GM12878 (cell line): ENCODE results near the gene SLC39A13. TPM values are rescaled to one million over a fixed set of nuclear protein-coding genes. Genes with fewer than 3 reads are reported as not detected.
A peak's percentile ranks its signal among the peaks of the same experiment; 100 is the strongest.

ENCODE experiments used
- ATAC-seq: fragments of 200-7000 bp; cut with Tn5 transposase; 3 replicates; pipeline ENCODE4 v1.9.1; 2020; ENCODE audit warnings: mild to moderate bottlenecking, moderate library complexity
- BruUV-seq: library from RNA; stranded (reverse); fragments of 400-500 nt; replicated peaks from 2 replicates; lab custom pipeline; 2021; lab: Mats Ljungman, UMichigan
- CTCF ChIA-PET: fragments of 300-600 bp; sonication (Branson Sonifier 250); formaldehyde crosslinking; extraction: SDS; loops from one replicate; lab custom pipeline; 2021; ENCODE audit warnings: inconsistent platforms; lab: Yijun Ruan, JAX
- POLR2A ChIA-PET: fragments of 350-600 bp; formaldehyde crosslinking; extraction: SDS; loops from one replicate; lab custom pipeline; 2021; ENCODE audit warnings: inconsistent platforms; lab: Charles Lee
- RAD21 ChIA-PET: fragments of 300-600 bp; sonication (Branson Sonifier 250); formaldehyde crosslinking; loops from one replicate; lab custom pipeline; 2023; ENCODE audit warnings: antibody characterized with exemption; ENCODE audit not compliant: unreplicated experiment; lab: Charles Lee
- SMC1A ChIA-PET: fragments of 300-600 bp; sonication (Branson Sonifier 250); formaldehyde crosslinking; loops from one replicate; lab custom pipeline; 2023; ENCODE audit not compliant: unreplicated experiment, uncharacterized antibody; lab: Charles Lee
- DNase-seq: peaks from one replicate; pipeline ENCODE4 v3.0.0-alpha.2; 2011; ENCODE audit warnings: low read depth, low spot score
- FAIRE-seq: peaks from 3 replicates; lab custom pipeline; 2011; peaks lifted over from hg19 to GRCh38; lab: Jason Lieb, UNC
- H2AFZ ChIP-seq: 2 replicates; pipeline ENCODE4 v1.6.0; 2011; ENCODE audit warnings: low read depth, low read length, control low read depth; ENCODE audit not compliant: control insufficient read depth
- H3K27ac ChIP-seq: 2 replicates; pipeline ENCODE4 v1.5.1; 2011; ENCODE audit warnings: control low read depth; ENCODE audit not compliant: control insufficient read depth, insufficient read depth
- H3K27me3 ChIP-seq, 2 experiments: replicated peaks in 1 of 2; 2 replicates each; pipeline versions ENCODE4 v1.6.0 to v1.6.1; 2011; ENCODE audit warnings: low read length in 1 of 2; ENCODE audit not compliant: control insufficient read depth in 2 of 2, insufficient read depth in 2 of 2
- H3K36me3 ChIP-seq, 2 experiments: 2 replicates each; pipeline ENCODE4 v1.5.1; 2011; ENCODE audit warnings: low read length in 1 of 2; ENCODE audit not compliant: control insufficient read depth in 2 of 2, insufficient read depth in 2 of 2
- H3K4me1 ChIP-seq: 2 replicates; pipeline ENCODE4 v1.6.1; 2011; ENCODE audit warnings: mild to moderate bottlenecking, low read length, moderate library complexity, mixed read lengths; ENCODE audit not compliant: control insufficient read depth, insufficient read depth
- H3K4me2 ChIP-seq: 2 replicates; pipeline ENCODE4 v1.6.0; 2011; ENCODE audit warnings: control low read depth; ENCODE audit not compliant: control insufficient read depth, insufficient read depth
- H3K4me3 ChIP-seq: fragments of 200-600 bp; sonication (generic); 2 replicates; pipeline ENCODE4 v1.5.1; 2016
- H3K79me2 ChIP-seq: 2 replicates; pipeline ENCODE4 v1.6.0; 2011; ENCODE audit warnings: low read length; ENCODE audit not compliant: control insufficient read depth, insufficient read depth
- H3K9ac ChIP-seq: 2 replicates; pipeline ENCODE4 v1.8.0; 2011; ENCODE audit warnings: low read length, control low read depth, mixed read lengths; ENCODE audit not compliant: control insufficient read depth, insufficient read depth
- H3K9me3 ChIP-seq: replicated peaks from 3 replicates; pipeline ENCODE4 v1.5.1; 2011; ENCODE audit warnings: mild to moderate bottlenecking, low read length; ENCODE audit not compliant: control insufficient read depth, insufficient read depth
- H4K20me1 ChIP-seq: 2 replicates; pipeline ENCODE4 v1.6.0; 2011; ENCODE audit not compliant: control insufficient read depth, insufficient read depth
- ATF2 ChIP-seq: IDR thresholded peaks from 2 replicates; pipeline ENCODE4 v1.6.1; 2012; ENCODE audit warnings: low read length, inconsistent platforms
- BHLHE40 ChIP-seq, 2 experiments: fragments of 450-650 bp in 1 of 2; IDR thresholded peaks; 2 replicates each; pipeline ENCODE4 v1.6.1; 2011 to 2017; ENCODE audit warnings: low read depth in 2 of 2, borderline replicate concordance in 1 of 2, improper control_type of control experiment in 1 of 2, low read length in 1 of 2, mild to moderate bottlenecking in 1 of 2
- E2F4 ChIP-seq: IDR thresholded peaks from 2 replicates; pipeline ENCODE4 v1.6.1; 2012; ENCODE audit warnings: low read depth, low read length, improper control_type of control experiment
- HSF1 ChIP-seq: fragments of 150-350 bp; IDR thresholded peaks from 2 replicates; pipeline ENCODE4 v1.6.1; 2014; ENCODE audit warnings: mild to moderate bottlenecking, low read depth, low read length
- IKZF2 ChIP-seq, 2 experiments: fragments of 450-650 bp; IDR thresholded peaks; 2 replicates each; pipeline ENCODE4 v1.6.1; 2017; ENCODE audit warnings: mild to moderate bottlenecking in 2 of 2, moderate library complexity in 2 of 2
- IRF4 ChIP-seq: IDR thresholded peaks from 2 replicates; pipeline ENCODE4 v1.6.1; 2011; ENCODE audit warnings: low read depth, low read length
- JUND ChIP-seq: IDR thresholded peaks from 2 replicates; pipeline ENCODE4 v1.6.1; 2012; ENCODE audit warnings: low read depth, mild to moderate bottlenecking, low read length, improper control_type of control experiment, moderate library complexity
- NR2C1 ChIP-seq: fragments of 450-650 bp; IDR thresholded peaks from 2 replicates; pipeline ENCODE4 v1.6.1; 2017; ENCODE audit warnings: antibody characterized with exemption, mild to moderate bottlenecking, moderate library complexity
- PML ChIP-seq: IDR thresholded peaks from 2 replicates; pipeline ENCODE4 v1.6.1; 2012; ENCODE audit warnings: low read length, inconsistent platforms
- RCOR1 ChIP-seq: conservative IDR thresholded peaks from 2 replicates; pipeline ENCODE4 v1.6.1; 2012; ENCODE audit warnings: low read depth, low read length, improper control_type of control experiment
- SRF ChIP-seq, 2 experiments: IDR thresholded peaks; 2 replicates each; pipeline ENCODE4 v1.6.1; 2011; ENCODE audit warnings: low read depth in 2 of 2, low read length in 2 of 2, mild to moderate bottlenecking in 1 of 2, moderate library complexity in 1 of 2
- TCF3 ChIP-seq: IDR thresholded peaks from 2 replicates; pipeline ENCODE4 v1.6.1; 2012; ENCODE audit warnings: low read depth, mild to moderate bottlenecking, low read length, borderline replicate concordance; ENCODE audit not compliant: insufficient read depth
- USF2 ChIP-seq: IDR thresholded peaks from 2 replicates; pipeline ENCODE4 v1.6.1; 2011; ENCODE audit warnings: low read depth, low read length, improper control_type of control experiment, borderline replicate concordance
- WRNIP1 ChIP-seq: IDR thresholded peaks from 2 replicates; pipeline ENCODE4 v1.6.1; 2011; ENCODE audit warnings: low read depth, low read length, improper control_type of control experiment, borderline replicate concordance
- ZNF384 ChIP-seq: IDR thresholded peaks from 2 replicates; pipeline ENCODE4 v1.6.1; 2012; ENCODE audit warnings: low read depth, mild to moderate bottlenecking, low read length, improper control_type of control experiment, borderline replicate concordance
- ZSCAN29 ChIP-seq: fragments of 450-650 bp; IDR thresholded peaks from 2 replicates; pipeline ENCODE4 v1.6.1; 2017; ENCODE audit warnings: mild to moderate bottlenecking, moderate library complexity
- ZZZ3 ChIP-seq: IDR thresholded peaks from 2 replicates; pipeline ENCODE4 v1.6.1; 2011; ENCODE audit warnings: low read depth; ENCODE audit not compliant: control insufficient read depth, insufficient read length
- WGBS: methylation state at CpG from one replicate; pipeline ENCODE4 v1.1.6; 2016; ENCODE audit warnings: low lambda C conversion rate; ENCODE audit not compliant: insufficient replicate concordance, insufficient coverage; ENCODE audit errors: missing lambda C conversion rate; 5-methylcytosine and 5-hydroxymethylcytosine counted together
- in situ Hi-C: fragments of 300-500 bp; cut with MboI; formaldehyde crosslinking; loops from 9 replicates; pipeline ENCODE4 v1.14.3; 2018; ENCODE audit warnings: mixed read lengths
- intact Hi-C: fragments of 100-400 bp; cut with micrococcal nuclease; formaldehyde crosslinking; loops from one replicate; pipeline ENCODE4 v1.14.2; 2022; ENCODE audit not compliant: unreplicated experiment
- polyA plus RNA-seq, 11 experiments: library from polyadenylated mRNA; depleted of rRNA in 4 of 11; unstranded in 6 of 11; stranded (reverse) in 5 of 11; fragments of >200 nt; fragmentation: Nextera tagmentation in 4 of 11; fragmentation: Illumina TruSeq in 1 of 11; extraction: Ambion mirVana in 4 of 11; extraction: Trizol in 1 of 11; gene quantifications; 1 replicate in 1 of 11; 2 replicates in 10 of 11; pipeline versions ENCODE4 v1.2.1 to v1.2.3, GENCODE V29; 2011 to 2016; ENCODE audit warnings: inconsistent platforms in 2 of 11, missing spikeins in 2 of 11, low read depth in 1 of 11
- total RNA-seq, 4 experiments: library from RNA; depleted of rRNA in 3 of 4; stranded (reverse); fragments of >200 nt in 3 of 4; fragmentation: Illumina TruSeq in 1 of 4; extraction: Trizol in 1 of 4; gene quantifications; 2 replicates each; pipeline versions ENCODE4 v1.2.1 to v1.2.3, GENCODE V29; 2013 to 2021

Gene SLC39A13
- total and polyA plus RNA-seq, 10 of the 15 experiments (the other 5 are each of a cell fraction or from before 2014, with no cell fraction given): 0.23 to 19.8 (median 6.3) TPM

- Histone ChIP-seq H3K9me3 (no peaks in the 10 kb centered on the region), H3K27ac (peak within 1 kb of the TSS; percentile 99), H3K79me2 (peaks cover 22% of the 10 kb centered on the region), H4K20me1 (no peaks in the 10 kb centered on the region), H3K36me3 (peaks cover 15 to 24% of the 10 kb centered on the region in 2 experiments), H3K27me3 (no peaks in the 10 kb centered on the region), H3K9ac (peak within 1 kb of the TSS; percentile 98), H3K4me1 (peaks cover 12% of the 10 kb centered on the region), H3K4me2 (peak within 1 kb of the TSS; percentile 99), H3K4me3 (peak within 1 kb of the TSS; percentile 97), H2AFZ (peak within 1 kb of the TSS; percentile 100)
- ChIA-PET CTCF (interaction anchor here (0.9 to 4.2 kb wide), 5 partner anchors 15 to 178 kb away, joined by 3 to 39 read pairs (median 5); partner anchors contain the start of gene ACP2), SMC1A (interaction anchor here (0.6 to 1.4 kb wide), 4 partner anchors 52 to 288 kb away, joined by 3 read pairs; no protein-coding TSS in a partner anchor), POLR2A (interaction anchor here (0.5 to 1.7 kb wide), 6 partner anchors 9 to 208 kb away, joined by 3 to 4 read pairs (median 3); partner anchors contain the start of genes ACP2 and SLC39A13), RAD21 (interaction anchor here (0.7 to 1.3 kb wide), 4 partner anchors 14 to 212 kb away, joined by 3 to 4 read pairs (median 3); partner anchors contain the start of genes ACP2 and DDB2)
- DNase-seq: peak; percentile 71
- under 1% methylated on average over 53 of the region's 62 CpGs for WGBS
- BruUV-seq: no TSS peak
- FAIRE-seq: peak; percentile 94
- peak; percentile 95 for ATAC-seq
- intact Hi-C loops: loop anchor here (5.0 kb wide), 1 partner anchor 249 kb away; the partner anchor contains the start of gene ARFGAP2
- in situ Hi-C loops: no loop called here
- TF ChIP-seq JUND (no peak), E2F4 (peak; percentile 85), TCF3 (peak; percentile 54; the same call in 1 of the 2 replicates), WRNIP1 (no peak), ZZZ3 (no peak), IRF4 (no peak), BHLHE40 (IDR thresholded peaks at IDR 0.05; ENCODE audit: borderline replicate concordance in 1 of 2, low read depth in 2 of 2, low read length in 1 of 2) (peak; percentile 84 to 91), USF2 (no peak), SRF (IDR thresholded peaks at IDR 0.05; ENCODE audit: low read depth in 2 of 2, low read length in 2 of 2) (no peak), ATF2 (no peak), NR2C1 (peak; percentile 76), HSF1 (no peak), ZNF384 (no peak), ZSCAN29 (no peak), IKZF2 (IDR thresholded peaks at IDR 0.05) (peak; percentile 61 to 62; a peak in 3 of 4 replicates), RCOR1 (0 out of 2 replicates have a peak, but pooled peaks have one; percentile 74), PML (peak; percentile 82; the same call in 1 of the 2 replicates)
Measured at GRCh38 chr11:47426062-47426956, 17.9 kb downstream of the SLC39A13 start, which contains the start of gene PSMC3. PSMC3 (minus strand) TSS chr11:47426439; CDS start chr11:47426279, 160 bp downstream.
